Right lobe of liver (tissue), 4 donors: ENCODE results near the gene BAIAP2L2.

ENCODE experiments used
- POLR2A ChIP-seq: fragments of 450-650 bp; IDR thresholded peaks from one replicate; pipeline ENCODE4 v1.6.1; 2017; ENCODE audit warnings: antibody characterized with exemption, mild to moderate bottlenecking
- TF ChIP-seq, protein P1 (sequence below), 4 donors: fragments of 200-600 bp in 3 of 4; fragments of 450-650 bp in 1 of 4; IDR thresholded peaks; one replicate each; pipeline versions ENCODE4 v1.5.1 to v1.8.0; 2016 to 2022; ENCODE audit warnings: antibody characterized with exemption in 4 of 4, mild to moderate bottlenecking in 2 of 4
- donor health status: DM: no; HTN: no; CAD: no.
- donor health status: DM: no; HTN: no; CAD: no.
- donor health status: DM: no; HTN: yes; CAD: no.

DNA sequence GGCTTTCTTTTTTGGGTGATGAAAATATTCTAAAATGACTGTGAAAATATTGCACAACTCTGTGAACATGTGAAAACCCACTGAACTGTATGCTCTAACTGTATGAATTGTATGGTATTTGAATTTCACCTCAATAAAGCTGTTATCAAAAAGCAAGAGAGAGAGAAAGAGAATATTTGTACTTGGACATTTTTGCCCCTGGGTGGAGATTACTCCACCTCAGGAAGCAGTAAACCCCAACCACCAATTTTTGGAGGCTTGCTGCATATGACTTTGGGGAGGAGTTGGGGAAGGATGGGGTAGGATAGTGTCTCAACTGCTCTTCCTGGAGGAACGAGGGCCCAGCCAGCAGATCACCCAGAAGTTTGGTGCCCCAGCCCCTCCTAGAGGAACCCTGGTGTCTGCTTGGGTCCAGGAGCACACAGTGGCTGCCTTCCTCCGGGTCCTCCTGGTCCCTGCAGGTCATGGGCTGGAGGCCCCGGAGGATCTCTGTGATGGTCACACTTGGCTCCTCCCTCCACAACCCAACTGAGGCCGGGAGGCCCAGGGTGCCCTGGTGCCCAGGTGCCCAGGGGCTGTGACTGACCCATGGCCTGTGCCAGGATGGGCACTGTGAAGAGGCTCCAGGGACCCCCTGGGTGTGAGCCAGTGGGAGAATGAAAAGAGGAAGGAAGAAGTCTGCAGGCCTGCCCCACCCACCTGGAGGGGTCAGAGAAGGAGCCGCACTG lies 68.6 kb downstream of the BAIAP2L2 start:
- no peak for TF ChIP-seq POLR2A
- TF ChIP-seq, protein P1, sequence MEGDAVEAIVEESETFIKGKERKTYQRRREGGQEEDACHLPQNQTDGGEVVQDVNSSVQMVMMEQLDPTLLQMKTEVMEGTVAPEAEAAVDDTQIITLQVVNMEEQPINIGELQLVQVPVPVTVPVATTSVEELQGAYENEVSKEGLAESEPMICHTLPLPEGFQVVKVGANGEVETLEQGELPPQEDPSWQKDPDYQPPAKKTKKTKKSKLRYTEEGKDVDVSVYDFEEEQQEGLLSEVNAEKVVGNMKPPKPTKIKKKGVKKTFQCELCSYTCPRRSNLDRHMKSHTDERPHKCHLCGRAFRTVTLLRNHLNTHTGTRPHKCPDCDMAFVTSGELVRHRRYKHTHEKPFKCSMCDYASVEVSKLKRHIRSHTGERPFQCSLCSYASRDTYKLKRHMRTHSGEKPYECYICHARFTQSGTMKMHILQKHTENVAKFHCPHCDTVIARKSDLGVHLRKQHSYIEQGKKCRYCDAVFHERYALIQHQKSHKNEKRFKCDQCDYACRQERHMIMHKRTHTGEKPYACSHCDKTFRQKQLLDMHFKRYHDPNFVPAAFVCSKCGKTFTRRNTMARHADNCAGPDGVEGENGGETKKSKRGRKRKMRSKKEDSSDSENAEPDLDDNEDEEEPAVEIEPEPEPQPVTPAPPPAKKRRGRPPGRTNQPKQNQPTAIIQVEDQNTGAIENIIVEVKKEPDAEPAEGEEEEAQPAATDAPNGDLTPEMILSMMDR (IDR thresholded peaks at IDR 0.05): no peak
